NT2/D1 (cell line): Measurements from ENCODE around the gene TRAF7.

Source experiments
- DNase-seq: peaks from one replicate; pipeline ENCODE4 v3.0.0-alpha.2; 2011; ENCODE audit warnings: low read depth, low spot score
- H3K27me3 ChIP-seq: 2 replicates; pipeline ENCODE4 v1.6.0; 2011; ENCODE audit warnings: mild to moderate bottlenecking; ENCODE audit not compliant: insufficient read length, insufficient read depth
- H3K36me3 ChIP-seq: 2 replicates; pipeline ENCODE4 v1.6.1; 2011; ENCODE audit warnings: mild to moderate bottlenecking, low read length, mixed read lengths; ENCODE audit not compliant: insufficient read depth, insufficient read length
- H3K4me1 ChIP-seq: 2 replicates; pipeline ENCODE4 v1.5.1; 2011; ENCODE audit not compliant: insufficient read depth, insufficient read length
- H3K4me3 ChIP-seq: 2 replicates; pipeline ENCODE4 v1.5.1; 2011; ENCODE audit warnings: low read depth; ENCODE audit not compliant: insufficient read length
- H3K9ac ChIP-seq: 2 replicates; pipeline ENCODE4 v1.6.0; 2011; ENCODE audit warnings: low read depth; ENCODE audit not compliant: insufficient read length
- H3K9me3 ChIP-seq: 2 replicates; pipeline ENCODE4 v1.5.1; 2011; ENCODE audit warnings: mild to moderate bottlenecking, low read length; ENCODE audit not compliant: insufficient read depth
- SUZ12 ChIP-seq: IDR thresholded peaks from 2 replicates; pipeline ENCODE4 v1.6.1; 2011; ENCODE audit not compliant: insufficient read length, insufficient read depth; ENCODE audit errors: extremely low read depth
- YY1 ChIP-seq: IDR thresholded peaks from 2 replicates; pipeline ENCODE4 v1.6.1; 2011; ENCODE audit not compliant: insufficient read length, insufficient read depth
- ZNF274 ChIP-seq: IDR thresholded peaks from 2 replicates; pipeline ENCODE4 v1.6.1; 2011; ENCODE audit warnings: mild to moderate bottlenecking, low read depth, low read length

The TRAF7 gene

GRCh38 chr16:2147378-2147777, 8.2 kb upstream of the TRAF7 start:
- H3K9ac ChIP-seq = no peak overlapping the region
- TF ChIP-seq ZNF274 (no peak), YY1 (no peak), SUZ12 (no peak)

DNA sequence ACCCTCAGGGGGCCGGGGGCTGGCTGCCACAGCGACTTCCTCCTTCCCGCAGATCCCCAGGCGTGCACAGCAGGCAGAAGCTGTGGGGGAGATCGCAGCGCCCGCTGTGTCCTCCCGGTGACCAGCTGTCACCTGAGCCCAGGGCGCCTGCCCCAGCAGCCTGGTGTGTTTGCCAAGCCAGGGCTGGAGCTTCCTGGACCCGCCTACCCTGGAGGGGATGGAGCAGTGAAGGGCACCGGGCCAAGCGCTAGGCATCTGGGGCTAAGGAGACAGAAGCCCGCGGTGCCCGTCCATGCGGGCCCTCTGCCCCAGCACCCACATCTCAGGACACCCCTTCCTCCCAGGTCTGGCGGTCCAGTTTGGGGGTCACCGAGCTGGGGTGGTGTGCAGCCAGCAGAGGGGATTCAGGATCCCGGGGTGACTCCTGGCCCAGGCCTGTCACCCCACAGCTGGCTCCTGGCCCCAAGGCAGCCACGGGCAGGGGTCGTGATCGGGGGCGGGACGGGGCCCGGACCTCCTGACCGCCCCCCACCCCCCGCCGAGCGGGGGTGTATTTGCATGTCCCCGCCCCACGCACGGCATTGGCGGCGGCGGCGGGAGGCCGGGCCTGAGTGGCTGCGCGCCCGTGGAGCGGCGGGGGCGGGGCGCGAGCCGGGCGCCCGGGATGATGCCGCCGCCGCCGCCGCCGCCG, 7.5 kb upstream of the TRAF7 start, which contains the start of gene RAB26:
Gene RAB26 (plus strand): TSS at position 645 of the 691 bp plus-strand sequence. CDS start 159 bp downstream, outside the sequence.
- Histone ChIP-seq H3K36me3 (peaks cover 20% of the 10 kb centered on the region), H3K27me3 (no peaks in the 10 kb centered on the region), H3K4me1 (peaks cover 47% of the 10 kb centered on the region), H3K4me3 (peak within 1 kb of the TSS; percentile 58), H3K9ac (peak within 1 kb of the TSS; percentile 74), H3K9me3 (no peaks in the 10 kb centered on the region)
- DNase-seq = no peak
- no peak for TF ChIP-seq SUZ12
- no peak for TF ChIP-seq YY1
- TF ChIP-seq ZNF274 = no peak

More at GRCh38 chr16:2147378-2147777, 8.2 kb upstream of the TRAF7 start:
- Histone ChIP-seq H3K4me3 (no peak overlapping the region), H3K9me3 (no peaks in the 10 kb centered on the region), H3K27me3 (no peaks in the 10 kb centered on the region), H3K36me3 (peaks cover 12% of the 10 kb centered on the region), H3K4me1 (peaks cover 41% of the 10 kb centered on the region)
- DNase-seq = no peak

DNA sequence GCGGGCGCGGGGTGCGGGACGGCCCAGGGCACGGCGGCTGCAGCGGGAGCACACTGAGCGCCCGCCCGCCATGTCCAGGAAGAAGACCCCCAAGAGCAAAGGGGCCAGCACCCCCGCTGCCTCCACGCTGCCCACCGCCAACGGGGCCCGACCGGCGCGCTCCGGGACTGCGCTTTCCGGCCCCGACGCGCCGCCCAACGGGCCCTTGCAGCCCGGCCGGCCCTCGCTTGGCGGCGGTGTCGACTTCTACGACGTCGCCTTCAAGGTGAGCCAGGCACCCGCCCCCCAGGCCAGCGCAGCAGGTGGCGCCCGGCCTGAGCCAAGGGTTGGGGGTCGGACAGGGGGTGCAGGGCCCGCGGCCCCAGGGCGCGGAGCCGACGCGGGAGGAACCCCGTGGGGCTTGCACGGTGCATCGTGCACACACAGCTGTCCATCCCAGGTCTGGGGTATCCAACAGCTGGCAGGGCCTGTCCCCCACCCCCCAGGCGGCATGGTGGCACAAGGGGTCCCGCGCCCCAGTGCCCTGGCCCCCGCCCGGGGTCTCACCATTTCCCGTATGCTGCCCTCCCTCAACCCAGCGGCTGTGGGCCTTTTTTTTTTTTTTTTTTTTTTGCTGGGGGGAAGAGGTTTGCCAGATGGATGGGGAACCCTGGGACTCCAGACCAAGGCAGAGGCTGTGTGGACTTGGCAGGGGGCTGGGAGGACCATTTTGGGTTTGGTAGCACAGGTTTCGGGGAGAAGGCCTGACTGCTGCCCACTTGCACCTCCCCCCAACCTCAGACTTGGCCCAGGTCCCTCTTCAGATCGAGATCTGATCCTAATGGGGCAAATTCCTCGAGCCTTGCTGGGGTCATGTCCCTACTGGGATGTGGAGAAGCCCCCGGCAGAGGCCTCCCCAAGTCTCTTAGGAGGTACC, 6.6 kb upstream of the TRAF7 start:
- peaks cover 45% of the 10 kb centered on the region for H3K4me1 ChIP-seq
- H3K9ac ChIP-seq = peak overlapping the region; percentile 74
- peak overlapping the region; percentile 58 for H3K4me3 ChIP-seq
- TF ChIP-seq YY1 = no peak
- TF ChIP-seq ZNF274 = no peak
- TF ChIP-seq SUZ12 = no peak
- no peak for DNase-seq
- peaks cover 28% of the 10 kb centered on the region for H3K36me3 ChIP-seq
- no peaks in the 10 kb centered on the region for H3K27me3 ChIP-seq
- no peaks in the 10 kb centered on the region for H3K9me3 ChIP-seq

DNA sequence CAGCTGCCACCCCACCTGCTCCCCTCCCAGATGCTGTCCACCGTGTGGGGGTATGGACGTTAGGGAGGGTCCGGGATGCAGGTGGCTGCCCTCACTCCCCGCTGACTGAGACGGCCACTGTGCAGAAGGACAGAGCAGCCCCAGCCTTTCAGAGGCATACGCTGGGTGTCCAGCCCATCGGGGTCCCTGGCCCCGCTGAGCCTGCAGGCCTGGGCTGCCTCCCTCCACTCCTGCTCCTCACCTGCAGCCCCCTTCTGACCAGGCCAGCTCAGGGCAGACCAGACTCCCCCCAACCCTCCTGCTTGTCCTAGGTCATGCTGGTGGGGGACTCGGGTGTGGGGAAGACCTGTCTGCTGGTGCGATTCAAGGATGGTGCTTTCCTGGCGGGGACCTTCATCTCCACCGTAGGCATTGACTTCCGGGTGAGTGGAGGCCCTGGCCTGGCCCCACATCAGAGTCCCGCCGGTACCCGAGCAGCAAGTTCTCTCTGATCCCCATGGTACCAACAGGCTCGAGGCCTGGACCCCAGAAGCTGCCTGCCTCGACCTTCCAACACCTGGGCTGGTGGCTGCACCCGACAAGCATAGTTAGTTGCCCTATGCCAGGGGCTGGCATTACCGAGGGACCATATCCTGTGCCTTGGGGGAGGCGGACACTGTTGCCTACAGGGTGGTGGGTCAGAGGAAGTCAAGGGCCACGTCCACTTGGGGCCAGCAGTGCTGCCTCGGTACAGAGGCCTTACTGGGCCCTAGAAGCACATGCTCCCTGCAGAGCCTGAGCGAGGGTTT, 5.8 kb upstream of the TRAF7 start:
- H3K4me1 ChIP-seq = peaks cover 45% of the 10 kb centered on the region
- H3K9ac ChIP-seq = peak overlapping the region; percentile 74
- no peak for DNase-seq
- H3K4me3 ChIP-seq = peak overlapping the region; percentile 58
- TF ChIP-seq YY1 (no peak), SUZ12 (no peak), ZNF274 (no peak)
- no peaks in the 10 kb centered on the region for H3K9me3 ChIP-seq
- no peaks in the 10 kb centered on the region for H3K27me3 ChIP-seq
- H3K36me3 ChIP-seq = peaks cover 37% of the 10 kb centered on the region

DNA sequence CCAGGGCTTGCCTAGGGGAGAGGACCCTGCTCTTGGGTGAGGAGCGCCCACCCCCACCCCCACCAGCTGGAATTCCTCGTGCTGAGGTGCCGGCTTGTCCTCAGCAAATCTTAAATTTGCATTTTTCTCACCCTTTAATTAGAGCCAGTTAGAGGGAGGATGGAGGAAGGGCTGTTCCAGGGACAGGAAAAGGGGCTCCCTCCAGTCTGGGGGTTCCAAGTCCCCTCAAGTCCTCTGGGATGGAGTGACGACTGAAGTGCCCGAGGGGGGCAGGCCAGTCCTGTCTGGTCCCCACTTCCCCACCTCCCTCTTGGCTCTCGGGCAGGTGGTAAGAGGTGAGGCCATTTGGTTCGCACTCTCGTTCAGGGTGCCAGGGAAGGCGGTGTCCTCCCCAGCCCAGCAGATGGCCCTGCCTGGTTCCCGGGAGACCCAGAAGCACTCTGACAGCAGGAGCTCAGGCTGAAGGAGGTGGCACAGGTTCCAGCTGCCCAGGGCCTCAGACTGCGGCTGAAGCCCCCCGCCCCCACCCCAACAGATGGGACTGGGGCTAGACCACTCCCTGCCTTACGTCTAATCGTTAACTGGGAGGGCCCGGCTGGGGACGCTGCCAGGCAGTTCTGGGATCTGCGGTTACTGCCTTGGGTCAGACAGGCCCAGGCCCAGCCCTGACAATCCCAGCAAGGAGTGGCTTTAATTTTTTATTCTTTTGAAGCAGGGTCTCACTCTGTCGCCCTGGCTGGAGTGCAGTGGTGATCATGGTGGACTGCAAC, 5.0 kb upstream of the TRAF7 start:
- Histone ChIP-seq H3K9me3 (no peaks in the 10 kb centered on the region), H3K4me3 (peak overlapping the region; percentile 58), H3K4me1 (peaks cover 45% of the 10 kb centered on the region), H3K27me3 (no peaks in the 10 kb centered on the region), H3K36me3 (peaks cover 40% of the 10 kb centered on the region), H3K9ac (peak overlapping the region; percentile 74)
- TF ChIP-seq SUZ12 = no peak
- no peak for TF ChIP-seq YY1
- no peak for TF ChIP-seq ZNF274
- peak; percentile 77 for DNase-seq
